ENCODE results near the gene RET.

RET gene

GRCh38 chr10:43127442-43127841, 50.6 kb downstream of the RET start:
- Histone ChIP-seq H3K4me1 (ENCODE audit: insufficient read depth, low read length) (peaks cover 5% of the 10 kb centered on the region), H3K79me2 (ENCODE audit: insufficient read depth, low read length) (no peaks in the 10 kb centered on the region), H3K27ac (ENCODE audit: low read length) (no peak overlapping the region), H3K4me2 (ENCODE audit: insufficient read depth, low read length) (no peak overlapping the region), H3K9me3 (ENCODE audit: insufficient read depth, low read length, severe bottlenecking) (no peaks in the 10 kb centered on the region), H3K4me3 (ENCODE audit: low read depth in 1 of 2, low read length in 2 of 2) (no peak overlapping the region), H4K20me1 (ENCODE audit: insufficient read depth, low read length) (no peaks in the 10 kb centered on the region; the same call in 1 of the 2 replicates), H3K27me3 (ENCODE audit: insufficient read depth, low read length, poor library complexity) (no peaks in the 10 kb centered on the region), H3K36me3 (ENCODE audit: insufficient read depth, low read length) (no peaks in the 10 kb centered on the region), H3K9ac (ENCODE audit: low read depth, low read length) (no peak overlapping the region), H2AFZ (ENCODE audit: low read depth, low read length) (no peak overlapping the region)
- TF ChIP-seq, protein P1, sequence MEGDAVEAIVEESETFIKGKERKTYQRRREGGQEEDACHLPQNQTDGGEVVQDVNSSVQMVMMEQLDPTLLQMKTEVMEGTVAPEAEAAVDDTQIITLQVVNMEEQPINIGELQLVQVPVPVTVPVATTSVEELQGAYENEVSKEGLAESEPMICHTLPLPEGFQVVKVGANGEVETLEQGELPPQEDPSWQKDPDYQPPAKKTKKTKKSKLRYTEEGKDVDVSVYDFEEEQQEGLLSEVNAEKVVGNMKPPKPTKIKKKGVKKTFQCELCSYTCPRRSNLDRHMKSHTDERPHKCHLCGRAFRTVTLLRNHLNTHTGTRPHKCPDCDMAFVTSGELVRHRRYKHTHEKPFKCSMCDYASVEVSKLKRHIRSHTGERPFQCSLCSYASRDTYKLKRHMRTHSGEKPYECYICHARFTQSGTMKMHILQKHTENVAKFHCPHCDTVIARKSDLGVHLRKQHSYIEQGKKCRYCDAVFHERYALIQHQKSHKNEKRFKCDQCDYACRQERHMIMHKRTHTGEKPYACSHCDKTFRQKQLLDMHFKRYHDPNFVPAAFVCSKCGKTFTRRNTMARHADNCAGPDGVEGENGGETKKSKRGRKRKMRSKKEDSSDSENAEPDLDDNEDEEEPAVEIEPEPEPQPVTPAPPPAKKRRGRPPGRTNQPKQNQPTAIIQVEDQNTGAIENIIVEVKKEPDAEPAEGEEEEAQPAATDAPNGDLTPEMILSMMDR (IDR thresholded peaks at IDR 0.05; ENCODE audit: borderline replicate concordance, extremely low read depth, low read length, poor library complexity, severe bottlenecking), result no peak
- TF ChIP-seq EZH2 (IDR thresholded peaks at IDR 0.05; ENCODE audit: borderline replicate concordance, low read depth, low read length, severe bottlenecking), result no peak
- DNase-seq (no peak), ATAC-seq (ENCODE audit: insufficient read depth, low read depth) (no peak)

- no peak for TF ChIP-seq EZH2 (IDR thresholded peaks at IDR 0.05; ENCODE audit: borderline replicate concordance, low read depth, low read length, severe bottlenecking)
- TF ChIP-seq, protein P1 (IDR thresholded peaks at IDR 0.05; ENCODE audit: borderline replicate concordance, extremely low read depth, low read length, poor library complexity, severe bottlenecking), result no peak
- H3K4me3 ChIP-seq (ENCODE audit: low read depth in 1 of 2, low read length in 2 of 2), result no peak overlapping the region
- H3K4me2 ChIP-seq (ENCODE audit: insufficient read depth, low read length), result no peak overlapping the region
- ATAC-seq (ENCODE audit: insufficient read depth, low read depth) (no peak), DNase-seq (peak; percentile 0)
- H3K27me3 ChIP-seq (ENCODE audit: insufficient read depth, low read length, poor library complexity), result no peaks in the 10 kb centered on the region
- no peaks in the 10 kb centered on the region for H3K36me3 ChIP-seq (ENCODE audit: insufficient read depth, low read length)
- no peaks in the 10 kb centered on the region for H3K79me2 ChIP-seq (ENCODE audit: insufficient read depth, low read length)
- peaks cover 5% of the 10 kb centered on the region for H3K4me1 ChIP-seq (ENCODE audit: insufficient read depth, low read length)
- no peak overlapping the region for H3K27ac ChIP-seq (ENCODE audit: low read length)
- H3K9ac ChIP-seq (ENCODE audit: low read depth, low read length), result no peak overlapping the region
- no peak overlapping the region for H2AFZ ChIP-seq (ENCODE audit: low read depth, low read length)
- no peaks in the 10 kb centered on the region; the same call in 1 of the 2 replicates for H4K20me1 ChIP-seq (ENCODE audit: insufficient read depth, low read length)
- no peaks in the 10 kb centered on the region for H3K9me3 ChIP-seq (ENCODE audit: insufficient read depth, low read length, severe bottlenecking)
Observed at GRCh38 chr10:43128331-43128730, 51.5 kb downstream of the RET start.

- Histone ChIP-seq H3K9ac (ENCODE audit: low read depth, low read length) (no peak overlapping the region), H3K36me3 (ENCODE audit: insufficient read depth, low read length) (no peaks in the 10 kb centered on the region), H3K9me3 (ENCODE audit: insufficient read depth, low read length, severe bottlenecking) (no peaks in the 10 kb centered on the region), H3K4me3 (ENCODE audit: low read depth in 1 of 2, low read length in 2 of 2) (no peak overlapping the region), H3K79me2 (ENCODE audit: insufficient read depth, low read length) (no peaks in the 10 kb centered on the region), H2AFZ (ENCODE audit: low read depth, low read length) (no peak overlapping the region), H3K4me1 (ENCODE audit: insufficient read depth, low read length) (peaks cover 5% of the 10 kb centered on the region), H4K20me1 (ENCODE audit: insufficient read depth, low read length) (no peaks in the 10 kb centered on the region; the same call in 1 of the 2 replicates), H3K27me3 (ENCODE audit: insufficient read depth, low read length, poor library complexity) (no peaks in the 10 kb centered on the region), H3K4me2 (ENCODE audit: insufficient read depth, low read length) (no peak overlapping the region), H3K27ac (ENCODE audit: low read length) (0 out of 2 replicates have a peak overlapping the region, but pooled peaks have one; percentile 31)
- TF ChIP-seq, protein P1 (IDR thresholded peaks at IDR 0.05; ENCODE audit: borderline replicate concordance, extremely low read depth, low read length, poor library complexity, severe bottlenecking), result no peak
- TF ChIP-seq EZH2 (IDR thresholded peaks at IDR 0.05; ENCODE audit: borderline replicate concordance, low read depth, low read length, severe bottlenecking), result no peak
- peak; percentile 23 for DNase-seq
- ATAC-seq (ENCODE audit: insufficient read depth, low read depth), result peak; percentile 73
Observed at GRCh38 chr10:43128958-43129706, 52.3 kb downstream of the RET start.

All from DND-41 (cell line).